ENCODE measurements around the gene TNNT2. TPM values are rescaled to one million over a fixed set of nuclear protein-coding genes. Genes with fewer than 3 reads are reported as not detected.

TNNT2 gene
- total and polyA plus RNA-seq, 2 of the 8 experiments (the other 6 are each of a cell fraction or from before 2014, with no cell fraction given), result 3.1 to 21.0 TPM

GRCh38 chr1:201329286-201329685, 48.2 kb downstream of the TNNT2 start:
- no peak for TF ChIP-seq HDAC2 (IDR thresholded peaks at IDR 0.05; ENCODE audit: borderline replicate concordance in 1 of 2, low read depth in 2 of 2, low read length in 2 of 2)
- no peak for TF ChIP-seq EP300 (IDR thresholded peaks at IDR 0.05; ENCODE audit: borderline replicate concordance in 1 of 2, low read depth in 2 of 2, low read length in 2 of 2)
- no peak for TF ChIP-seq PHF8 (conservative IDR thresholded peaks at IDR 0.05; ENCODE audit: low read depth, low read length)
- TF ChIP-seq JUND (IDR thresholded peaks at IDR 0.05; ENCODE audit: low read length), result no peak
- Histone ChIP-seq H3K18ac (ENCODE audit: extremely low read depth, low read length) (no peak overlapping the region), H3K56ac (replicated peaks; ENCODE audit: insufficient read length, low read depth, low read length) (no peak overlapping the region), H4K20me1 (replicated peaks in 1 of 2; ENCODE audit: control insufficient read depth in 1 of 2, insufficient read depth in 2 of 2, low read length in 2 of 2) (no peaks in the 10 kb centered on the region), H3K36me3 (ENCODE audit: control insufficient read depth in 2 of 4, insufficient read depth in 4 of 4, low read length in 3 of 4) (no peaks in the 10 kb centered on the region), H4K91ac (replicated peaks; ENCODE audit: insufficient read length, low read length) (no peak overlapping the region), H3K23me2 (ENCODE audit: low read depth, low read length) (no peaks in the 10 kb centered on the region), H3K14ac (ENCODE audit: insufficient read length) (no peak overlapping the region), H3K79me2 (ENCODE audit: control insufficient read depth in 1 of 2, insufficient read depth in 2 of 2, low read length in 2 of 2) (no peaks in the 10 kb centered on the region), H3K4me3 (ENCODE audit: extremely low read depth in 1 of 4, insufficient read depth in 2 of 4, low read depth in 3 of 4, low read length in 4 of 4) (no peak overlapping the region), H2BK5ac (ENCODE audit: low read depth, low read length) (no peak overlapping the region), H3K79me1 (ENCODE audit: low read depth, low read length) (no peaks in the 10 kb centered on the region), H3K4me1 (replicated peaks in 1 of 4; ENCODE audit: control insufficient read depth in 3 of 4, insufficient read depth in 4 of 4, low read length in 3 of 4) (no peaks in the 10 kb centered on the region; a peak in 1 of 7 replicates), H3K23ac (ENCODE audit: insufficient read length) (no peak overlapping the region), H2BK15ac (ENCODE audit: low read length) (no peak overlapping the region), H2BK20ac (ENCODE audit: low read length) (no peak overlapping the region), H3K9me3 (ENCODE audit: insufficient read depth in 2 of 2, low read depth in 1 of 2, low read length in 1 of 2) (no peaks in the 10 kb centered on the region), H3K9ac (replicated peaks in 1 of 4; ENCODE audit: extremely low read depth in 1 of 4, low read depth in 3 of 4, low read length in 3 of 4) (no peak overlapping the region), H3K4ac (replicated peaks; ENCODE audit: insufficient read length, low read depth, low read length) (no peak overlapping the region), H4K8ac (ENCODE audit: extremely low read depth, insufficient read depth, low read length) (no peak overlapping the region), H2AK5ac (ENCODE audit: low read depth, low read length) (no peak overlapping the region), H4K5ac (ENCODE audit: insufficient read length, low read depth, low read length) (no peak overlapping the region), H3K4me2 (ENCODE audit: insufficient read depth in 1 of 2, low read depth in 2 of 2, low read length in 2 of 2) (no peak overlapping the region), H3K27me3 (replicated peaks in 1 of 4; ENCODE audit: control insufficient read depth in 3 of 4, extremely low read depth in 1 of 4, insufficient read depth in 3 of 4, low read length in 3 of 4) (no peaks in the 10 kb centered on the region), H2BK12ac (ENCODE audit: low read depth, low read length) (no peak overlapping the region), H2BK120ac (replicated peaks; ENCODE audit: low read depth, low read length) (no peak overlapping the region), H3K27ac (ENCODE audit: low read depth, low read length) (no peak overlapping the region), H2AFZ (ENCODE audit: low read length) (no peak overlapping the region)
- WGBS, 2 experiments (ENCODE audit: extremely low coverage in 1 of 2, insufficient coverage in 1 of 2, insufficient read length in 1 of 2, insufficient replicate concordance in 2 of 2, low coverage in 1 of 2, low lambda C conversion rate in 2 of 2, missing lambda C conversion rate in 1 of 2), result 100% methylated on average over 2 of the region's 2 CpGs; no CpG with 5 or more reads in 1 of the 2 experiments
- DNase-seq (ENCODE audit: low read depth in 1 of 2, low spot score in 2 of 2), result no peak
- POLR2A ChIA-PET (ENCODE audit: partially characterized antibody), result no interaction called here
- CTCF ChIA-PET (ENCODE audit: partially characterized antibody), result interaction anchor here (0.6 to 3.6 kb wide), 11 partner anchors 10 to 841 kb away, joined by 3 to 47 read pairs (median 3); no protein-coding TSS in a partner anchor
- FAIRE-seq, result no peak

Data from H1 (cell line).